Stromal cell of bone marrow (primary cell): ENCODE data around the gene DNAJB8.

ENCODE experiments used
- DNase-seq: peaks from one replicate; pipeline ENCODE4 v3.0.0-alpha.2; 2012; ENCODE audit warnings: low read depth

DNAJB8 gene

DNA sequence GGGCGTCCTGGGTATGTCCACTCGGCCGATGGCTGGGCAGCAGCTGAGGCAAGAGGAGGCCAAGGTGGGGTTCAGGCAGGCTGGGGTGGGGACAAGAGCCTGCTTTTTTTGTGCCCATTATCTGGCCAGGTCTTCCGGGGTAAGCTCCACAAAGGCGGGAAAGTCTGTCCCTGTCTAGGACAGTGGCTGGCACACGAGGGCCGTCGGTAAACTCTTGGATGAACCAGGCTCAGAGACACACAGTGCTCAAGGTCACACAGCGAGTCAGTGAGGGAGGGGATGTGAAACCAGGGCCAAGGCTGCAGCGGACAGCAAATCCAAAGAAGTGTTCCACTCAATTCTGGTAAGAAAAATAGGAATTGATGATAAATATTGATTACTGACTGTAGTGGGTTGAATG, 2.9 kb downstream of the DNAJB8 start:
- no peak for DNase-seq

DNA sequence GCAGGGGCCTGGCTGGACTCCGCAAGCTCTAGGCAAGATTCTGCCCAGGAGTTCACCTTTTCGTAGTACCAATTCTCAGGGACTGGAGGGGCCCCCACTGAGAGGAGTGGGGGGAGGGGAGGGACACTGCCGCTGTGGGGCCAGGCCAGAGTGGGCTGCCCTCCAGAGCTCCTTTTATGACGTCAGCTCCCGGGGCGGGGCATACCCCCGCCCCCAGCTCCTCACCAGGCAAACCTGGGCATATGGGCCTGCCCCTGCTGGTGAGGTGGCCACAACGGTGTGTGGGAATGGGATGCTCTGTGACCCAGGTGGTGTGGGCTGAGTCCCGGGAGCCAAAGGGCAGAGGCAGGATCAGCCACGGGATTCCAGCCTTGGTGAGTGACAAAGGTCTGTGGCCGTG, 3.3 kb downstream of the DNAJB8 start:
- no peak for DNase-seq

DNA sequence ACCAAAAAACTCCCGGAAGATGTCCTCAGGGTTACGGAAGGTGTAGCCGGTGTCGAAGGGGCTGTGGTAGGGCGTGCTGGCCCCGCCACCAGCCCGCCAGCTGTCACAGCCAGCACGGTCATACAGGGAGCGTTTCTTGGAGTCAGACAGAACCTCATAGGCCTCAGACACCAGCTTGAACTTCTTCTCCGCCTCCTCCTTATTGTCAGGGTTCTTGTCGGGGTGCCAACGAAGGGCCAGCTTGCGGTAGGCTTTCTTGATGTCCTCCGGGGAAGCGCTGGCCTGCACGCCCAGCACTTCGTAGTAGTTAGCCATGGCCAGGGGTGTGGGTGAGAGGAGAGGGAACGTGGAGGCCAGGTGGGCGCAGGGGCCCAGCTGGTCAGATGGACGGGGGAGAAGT, 3.8 kb downstream of the DNAJB8 start:
- no peak for DNase-seq

DNA sequence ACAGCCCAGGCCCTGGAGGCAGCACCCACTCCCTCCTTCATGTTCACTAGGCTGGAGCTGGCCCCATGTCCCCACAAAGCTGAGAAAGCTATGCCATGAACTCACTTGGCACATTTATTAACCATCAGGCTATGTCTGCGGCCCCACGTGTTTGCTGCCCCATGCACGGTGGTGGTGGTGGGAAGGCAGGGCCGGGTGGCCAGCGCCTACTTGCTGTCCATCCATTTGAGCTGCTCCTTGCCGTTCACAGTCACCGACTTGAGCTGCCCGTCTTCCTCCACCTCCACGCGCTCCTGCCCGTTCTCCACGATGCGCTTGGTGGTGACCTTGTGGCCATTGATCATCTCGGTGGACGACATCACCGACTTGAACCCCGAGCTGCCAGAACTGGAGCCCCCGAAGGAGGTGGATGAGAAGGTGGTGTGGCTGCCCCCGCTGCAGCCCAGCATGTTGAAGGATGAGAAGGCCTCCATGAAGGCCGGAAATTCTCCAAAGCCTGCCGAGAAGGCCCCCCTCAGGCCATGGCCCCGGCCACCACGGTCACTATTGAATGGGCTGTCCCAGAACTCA, 4.3 kb downstream of the DNAJB8 start:
- DNase-seq, result no peak

DNA sequence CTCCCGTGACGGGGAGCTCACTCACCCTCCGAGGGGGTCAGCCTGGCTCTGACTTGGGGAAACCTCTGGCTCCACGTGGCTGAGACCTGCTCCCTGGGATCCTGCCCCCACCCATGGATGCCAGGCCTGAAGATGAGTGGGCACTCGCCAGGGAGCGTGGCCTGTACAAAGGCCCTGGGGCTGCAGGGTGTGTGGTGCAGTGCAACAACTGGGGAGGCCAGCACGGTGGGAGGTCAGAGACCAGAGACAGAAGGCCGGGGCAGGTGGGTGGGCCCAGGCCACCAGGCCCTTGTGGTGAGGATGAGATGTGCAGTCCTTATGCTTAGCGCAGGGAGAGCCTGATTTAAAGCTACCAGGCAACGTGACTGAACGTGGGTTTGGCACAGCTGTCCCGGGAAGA, 5.0 kb downstream of the DNAJB8 start:
- no peak for DNase-seq

DNA sequence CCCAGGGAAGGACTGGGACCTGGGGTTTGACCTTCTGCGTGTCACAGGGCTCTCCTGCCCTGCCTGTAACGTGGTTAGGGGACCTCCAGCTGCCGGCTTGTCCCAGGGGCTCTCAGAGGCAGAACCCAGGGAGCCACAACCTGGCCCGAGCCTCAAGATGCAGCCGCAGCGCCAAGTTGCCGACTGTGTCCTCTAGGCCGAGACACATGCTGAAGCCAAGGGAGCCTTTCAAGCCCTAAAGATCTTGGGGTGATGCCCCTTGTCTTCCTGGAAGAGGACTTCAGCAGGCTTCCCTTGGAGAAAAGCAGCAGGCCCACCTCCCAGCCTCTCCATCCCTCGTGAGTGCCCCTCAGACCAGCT, 7.2 kb downstream of the DNAJB8 start:
- DNase-seq, result no peak

DNA sequence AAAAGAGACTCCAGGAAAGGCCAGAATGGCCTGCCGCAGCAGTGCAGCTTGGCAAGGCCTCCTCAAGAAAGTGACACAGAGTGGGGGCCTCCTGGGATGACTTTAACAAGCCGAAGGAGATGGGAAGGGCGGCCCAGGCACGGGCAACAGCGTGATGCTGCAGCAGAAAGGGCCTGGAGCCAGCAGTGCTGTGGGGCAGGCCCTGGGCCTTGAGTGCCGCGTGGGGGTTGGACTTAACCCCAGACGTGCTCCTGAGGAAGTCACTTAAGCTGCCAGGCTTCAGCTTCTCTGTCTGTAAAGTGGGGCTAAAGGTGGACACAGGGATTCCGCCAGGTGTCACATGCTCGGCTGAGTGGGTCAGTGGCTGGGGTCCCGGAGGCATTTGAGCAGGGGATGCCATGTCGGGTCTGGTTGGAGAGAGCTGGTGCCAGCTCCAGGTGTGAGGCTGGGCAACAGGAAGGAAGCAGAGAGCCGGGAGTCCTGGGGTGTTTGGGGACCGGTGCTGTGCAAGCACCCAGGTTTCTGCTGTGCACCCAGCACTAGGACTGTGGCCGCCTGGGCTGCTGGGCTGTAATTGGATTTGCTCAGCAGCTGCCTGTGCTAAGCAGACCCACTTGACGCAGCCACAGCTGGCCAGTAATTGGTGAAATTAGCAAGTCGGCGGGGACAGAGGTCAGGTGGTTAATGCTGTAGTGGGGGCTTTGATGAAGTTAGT, 7.8 kb downstream of the DNAJB8 start:
- no peak for DNase-seq

DNA sequence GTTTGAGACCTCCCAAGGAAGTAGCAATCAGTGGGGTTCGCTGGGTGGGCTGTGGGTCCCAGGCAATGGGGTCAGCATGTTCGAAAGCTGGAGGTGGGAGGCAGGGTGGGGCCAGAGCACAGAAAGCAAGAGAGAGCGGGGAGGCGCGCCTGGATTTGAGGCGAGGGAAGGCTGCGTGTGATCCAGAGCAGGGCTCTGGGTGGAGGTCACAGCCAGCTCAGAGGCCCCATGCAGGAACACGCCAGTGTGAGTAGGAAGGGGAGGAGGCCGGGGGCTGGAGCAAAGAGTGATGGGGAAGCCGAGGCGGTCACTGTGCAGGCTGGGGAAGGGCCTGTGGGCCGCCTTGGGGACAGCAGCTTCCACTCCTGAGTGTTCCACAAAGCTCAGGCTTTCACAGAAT, 8.8 kb downstream of the DNAJB8 start:
- no peak for DNase-seq

DNA sequence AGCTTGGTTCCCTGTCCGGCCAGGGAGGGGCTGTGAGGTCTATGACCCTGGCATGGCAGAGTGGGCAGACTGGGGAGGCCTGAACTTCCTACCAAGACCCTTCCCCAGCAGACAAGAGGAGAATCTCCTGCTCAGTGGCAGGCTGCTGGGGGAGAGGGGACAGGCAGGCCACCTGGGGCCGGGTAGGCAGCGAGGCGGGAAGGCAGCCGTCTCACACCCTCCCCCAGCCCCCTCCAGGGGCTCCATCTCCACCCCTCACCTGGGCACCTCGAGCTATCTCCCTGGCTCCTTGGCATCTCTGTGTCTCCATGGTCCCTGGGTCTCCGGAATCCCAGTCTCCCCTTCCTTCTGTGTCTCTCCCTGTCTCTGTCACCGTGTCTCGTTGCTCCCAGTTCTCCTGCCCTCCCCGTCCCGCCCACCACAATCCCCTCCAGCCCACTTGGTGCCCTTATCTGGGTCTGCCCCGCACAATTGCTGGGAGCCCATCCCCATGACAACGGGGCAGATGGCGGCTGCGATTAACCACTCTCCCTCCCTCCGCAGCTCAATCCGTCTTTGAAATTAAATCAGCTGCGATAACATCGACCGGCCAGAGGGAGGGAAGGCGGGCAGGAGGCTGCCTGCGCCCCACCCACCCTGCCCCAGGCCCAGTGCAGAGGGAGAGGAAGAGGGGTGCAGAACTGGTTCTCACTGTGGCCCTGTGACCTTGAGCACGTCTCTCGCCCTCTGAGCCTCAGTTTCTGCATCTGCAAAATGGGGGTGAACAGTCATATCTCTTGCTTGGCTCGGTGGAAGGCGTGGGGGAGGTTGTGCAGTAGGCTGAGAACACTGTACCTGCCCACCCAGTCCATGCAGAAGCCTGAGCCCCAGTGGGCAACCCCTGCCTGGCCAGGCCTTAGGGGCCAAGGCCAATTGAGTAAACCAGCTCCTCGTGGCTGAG, 9.6 kb downstream of the DNAJB8 start:
- no peak for DNase-seq

DNA sequence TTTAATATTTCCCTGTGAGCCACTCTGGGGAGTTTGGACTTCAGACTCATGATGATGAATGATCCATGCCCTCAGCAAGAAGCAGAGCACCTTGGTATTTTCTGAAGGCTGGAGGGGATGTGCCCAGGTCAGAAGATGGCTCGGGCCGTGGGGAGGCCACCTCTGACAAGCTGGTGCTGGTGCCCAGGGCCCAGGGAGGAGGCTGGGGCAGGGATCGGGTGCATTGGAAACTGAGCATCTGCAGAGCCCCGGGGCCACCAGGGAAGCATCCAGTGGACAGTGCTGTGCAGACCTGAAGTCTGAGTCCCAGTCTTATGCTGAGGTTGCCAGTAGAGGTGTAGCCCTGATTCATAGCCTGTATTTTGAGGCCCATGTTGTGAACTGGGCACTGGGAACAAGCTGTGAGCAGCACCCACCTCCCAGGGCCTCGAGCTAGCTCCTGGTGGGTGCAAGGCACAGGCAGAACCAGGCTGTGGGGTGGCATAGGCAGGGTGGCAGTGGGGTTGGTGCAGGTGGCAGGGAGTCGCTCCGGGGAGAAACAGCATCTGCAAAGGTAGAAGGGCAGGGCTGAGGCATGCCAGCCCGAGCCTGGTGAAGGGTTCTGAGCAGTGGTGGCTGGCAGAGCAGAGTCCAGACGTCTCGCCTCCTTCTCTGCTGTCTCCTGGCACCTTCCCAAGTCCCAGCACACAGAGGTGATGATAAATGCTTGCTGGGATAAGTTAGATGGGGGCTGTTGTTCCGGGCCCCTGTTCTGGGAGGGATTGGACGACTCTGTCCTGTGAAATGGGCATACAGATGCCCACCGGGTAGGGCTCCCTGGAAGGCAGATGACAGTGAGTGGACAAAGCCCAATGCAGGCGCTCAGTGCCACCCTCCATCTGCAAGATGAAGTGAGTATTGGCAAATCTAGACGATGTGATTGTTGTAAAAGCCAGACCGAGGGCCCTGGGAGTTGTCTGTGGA, 10.6 kb downstream of the DNAJB8 start:
- DNase-seq, result no peak

DNA sequence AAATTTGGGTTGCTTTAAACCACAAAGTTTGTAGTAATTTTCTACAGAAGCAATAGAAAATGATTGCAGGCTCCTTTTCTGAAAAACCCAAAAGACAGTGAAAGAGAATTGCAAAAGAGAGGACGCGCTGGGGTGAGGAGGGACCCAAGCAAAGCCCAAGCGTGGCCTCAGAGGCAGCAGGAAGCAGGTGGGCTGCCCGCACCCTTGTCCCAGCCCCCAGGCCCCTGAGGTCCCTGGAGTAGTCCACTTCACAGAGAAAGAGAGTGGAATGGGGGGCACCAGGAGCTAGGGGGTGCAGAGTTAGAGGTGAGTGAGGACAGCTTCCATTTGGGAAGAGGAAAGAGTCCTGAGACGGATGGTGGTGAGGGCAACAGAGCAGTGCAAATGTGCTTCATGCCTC, 11.6 kb downstream of the DNAJB8 start:
- DNase-seq, result no peak

DNA sequence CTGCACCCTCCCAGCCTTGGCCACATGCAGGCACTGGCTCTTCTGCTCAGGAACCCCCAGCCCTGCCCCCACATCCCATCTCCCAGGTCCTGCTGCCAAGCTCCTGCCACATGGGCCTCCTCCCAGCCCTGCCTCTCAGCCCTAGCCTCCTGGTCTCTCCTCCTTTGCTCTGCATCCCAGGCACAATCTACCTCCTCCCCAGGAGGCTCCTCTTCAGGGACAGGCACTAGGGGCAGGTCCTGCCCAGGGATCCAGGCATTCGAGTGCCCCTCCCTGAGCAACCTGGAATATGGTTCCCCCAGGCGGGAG, 12.4 kb downstream of the DNAJB8 start:
- DNase-seq, result no peak

DNA sequence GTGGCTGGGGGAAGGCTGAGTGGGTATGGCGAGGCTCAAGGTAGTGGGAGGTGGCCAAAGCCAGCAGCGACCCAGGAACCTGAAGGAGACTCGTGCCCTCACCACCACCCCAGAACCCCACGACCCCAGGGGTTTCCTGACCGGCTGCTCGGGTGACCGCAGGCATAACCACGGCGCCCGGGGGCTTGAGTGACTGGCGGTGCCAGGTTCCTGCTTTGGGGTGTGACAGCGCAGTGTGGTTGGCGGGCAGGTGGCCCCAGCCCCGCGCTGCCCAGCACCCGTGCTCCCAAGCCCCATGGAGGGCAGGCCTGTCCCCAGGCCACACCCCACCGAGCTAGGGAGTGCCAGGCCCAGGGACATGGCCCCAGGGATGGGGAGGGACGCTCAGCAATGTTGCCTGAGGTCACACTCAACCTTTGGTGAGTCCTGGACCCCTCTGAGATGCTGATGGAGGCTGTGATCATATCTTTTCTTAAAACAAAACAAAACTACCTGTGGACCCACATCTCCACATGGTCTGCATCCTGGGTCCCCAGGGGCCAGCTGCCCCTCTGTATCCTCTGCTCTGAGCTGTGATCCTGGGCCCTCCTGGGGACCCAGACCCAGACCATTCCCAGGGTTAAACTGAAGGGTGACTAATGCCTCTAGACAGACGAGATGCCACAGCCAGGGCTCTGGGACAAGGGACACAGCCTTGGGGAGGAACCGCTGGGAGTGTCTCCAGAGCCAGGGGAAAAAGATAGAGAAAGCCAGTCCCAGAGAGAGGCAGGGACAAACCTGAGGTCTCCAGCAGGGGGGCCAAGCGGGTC, 13.0 kb downstream of the DNAJB8 start:
- no peak for DNase-seq

DNA sequence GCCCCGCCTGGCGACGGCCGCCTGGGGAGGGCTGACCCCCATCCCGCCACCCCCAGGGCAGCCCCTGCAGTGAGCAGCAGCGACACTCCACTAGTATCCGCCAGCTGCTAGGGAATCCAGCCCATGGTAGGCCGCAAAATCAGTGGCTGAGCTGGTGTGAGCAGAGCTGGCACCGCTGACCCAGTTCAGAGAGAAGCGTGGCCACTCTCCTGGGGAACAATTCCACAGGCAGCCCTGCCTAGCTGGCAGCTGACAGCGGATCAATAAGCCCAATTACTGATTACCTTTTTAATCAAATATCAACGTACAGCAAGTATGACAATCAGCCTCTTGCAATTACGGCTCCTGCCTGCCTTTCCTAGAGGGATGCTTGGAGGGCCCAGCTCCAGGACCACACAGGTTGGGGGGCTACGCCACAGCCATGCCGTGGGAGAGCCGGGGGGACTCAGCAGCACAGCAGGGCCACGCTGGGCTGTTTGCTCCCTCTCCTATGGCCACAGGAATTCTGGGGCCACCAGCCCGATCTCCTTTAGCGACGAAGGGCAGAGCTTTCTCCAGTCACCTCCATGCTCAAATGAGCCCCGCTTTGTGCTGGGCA, 13.9 kb downstream of the DNAJB8 start:
- no peak for DNase-seq

DNA sequence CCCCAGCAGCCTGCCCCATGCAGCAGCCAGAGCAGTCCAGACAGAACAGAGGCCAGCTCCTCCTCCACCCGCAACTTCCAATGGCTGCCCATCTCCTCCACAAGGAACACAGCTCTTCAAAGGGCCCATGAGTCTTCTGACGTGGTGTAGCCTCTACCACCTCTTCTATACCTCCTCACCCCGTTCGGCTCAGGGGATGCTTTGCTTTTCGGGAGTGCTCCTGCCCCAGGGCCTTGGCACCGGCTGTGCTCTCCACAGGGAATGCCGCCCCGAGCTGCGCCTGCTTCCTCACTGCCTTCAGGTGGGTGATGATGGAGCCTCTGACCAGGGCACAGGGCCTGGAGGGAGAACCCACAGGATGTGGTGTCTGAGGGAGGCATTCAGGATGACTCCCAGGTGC, 14.6 kb downstream of the DNAJB8 start:
- no peak for DNase-seq

DNA sequence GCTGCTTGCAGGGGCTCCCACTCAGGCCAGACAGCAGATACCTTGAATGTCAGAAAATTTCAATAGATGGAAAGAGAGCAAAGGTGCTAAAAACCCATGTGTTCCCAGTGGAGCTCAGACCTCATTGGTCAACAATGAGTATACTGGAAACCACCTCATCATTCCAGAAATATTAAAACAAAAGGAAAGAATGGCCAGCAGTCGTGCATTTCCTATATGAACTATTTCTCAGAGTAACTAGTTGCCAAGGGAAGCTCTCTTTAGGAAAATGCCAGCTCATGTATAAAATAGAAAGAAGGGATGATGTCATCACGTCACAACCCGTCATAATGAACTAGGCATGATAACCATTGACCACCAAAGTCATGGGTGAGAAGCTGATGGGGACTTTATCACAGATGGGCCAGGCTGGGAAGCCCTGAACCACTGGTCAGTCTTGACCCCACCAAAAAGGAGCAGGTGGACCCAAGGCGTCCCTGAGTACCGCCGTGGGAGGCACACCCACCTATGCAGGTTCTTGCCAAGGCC, 17.5 kb downstream of the DNAJB8 start:
- DNase-seq, result no peak

DNA sequence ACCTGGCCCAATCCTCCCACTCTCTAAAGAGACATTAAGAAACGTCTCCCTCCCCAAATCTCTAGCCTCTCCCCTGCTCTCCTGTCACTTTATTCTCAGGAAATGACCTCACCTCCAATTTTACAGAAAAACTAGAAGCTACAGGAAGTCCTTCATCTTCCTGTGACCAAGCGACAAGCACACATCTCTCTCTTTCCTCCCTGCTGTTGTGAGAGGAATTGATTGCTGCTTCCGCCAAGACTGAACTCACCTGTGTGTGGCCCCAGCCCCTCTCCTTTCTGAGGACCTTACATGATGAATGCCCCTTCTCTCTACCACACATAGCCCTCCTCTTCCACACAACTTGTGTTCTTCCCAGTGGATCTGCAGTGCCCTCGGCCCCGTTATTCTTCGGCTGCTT, 18.2 kb downstream of the DNAJB8 start:
- no peak for DNase-seq

DNA sequence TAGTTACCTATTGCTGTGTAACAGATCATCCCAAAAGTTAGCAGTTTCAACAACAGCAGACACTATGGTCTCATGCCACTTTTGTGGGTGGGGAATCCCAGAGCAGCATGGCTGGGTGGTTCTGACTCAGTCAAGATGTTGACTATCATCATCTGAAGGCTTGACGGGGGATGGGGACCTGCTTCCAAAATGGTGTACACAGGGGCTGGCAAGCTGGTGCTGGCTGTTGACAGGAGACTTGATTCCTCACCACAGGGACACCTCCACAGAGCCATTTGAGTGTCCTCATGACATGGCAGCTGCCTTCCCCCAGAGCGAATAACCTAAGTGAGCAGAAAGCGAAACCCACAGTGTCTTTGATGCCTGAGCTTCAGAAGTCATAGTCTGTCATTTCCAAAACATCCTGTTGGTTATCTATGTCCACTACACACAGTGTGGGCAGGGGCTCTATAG, 19.1 kb downstream of the DNAJB8 start:
- no peak for DNase-seq

DNA sequence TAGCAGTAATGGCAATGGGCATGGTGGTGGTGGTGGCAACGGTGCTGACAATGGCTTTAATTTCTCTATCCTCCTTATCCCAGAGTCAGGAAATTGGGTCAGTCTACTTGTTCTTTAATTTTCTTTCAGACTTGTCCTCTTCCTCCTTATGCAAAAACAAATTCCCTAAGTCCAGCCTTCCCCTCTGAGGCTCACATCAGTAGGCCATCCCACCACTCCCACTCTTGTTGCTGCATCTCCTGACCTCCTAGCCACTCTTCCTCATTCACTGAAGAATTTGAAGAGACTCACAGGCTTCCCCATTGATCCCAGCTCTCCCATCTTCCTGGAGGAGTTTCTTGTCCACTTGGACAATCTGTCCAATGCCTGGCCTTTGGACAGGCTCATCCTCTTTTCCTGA, 19.9 kb downstream of the DNAJB8 start:
- no peak for DNase-seq

DNA sequence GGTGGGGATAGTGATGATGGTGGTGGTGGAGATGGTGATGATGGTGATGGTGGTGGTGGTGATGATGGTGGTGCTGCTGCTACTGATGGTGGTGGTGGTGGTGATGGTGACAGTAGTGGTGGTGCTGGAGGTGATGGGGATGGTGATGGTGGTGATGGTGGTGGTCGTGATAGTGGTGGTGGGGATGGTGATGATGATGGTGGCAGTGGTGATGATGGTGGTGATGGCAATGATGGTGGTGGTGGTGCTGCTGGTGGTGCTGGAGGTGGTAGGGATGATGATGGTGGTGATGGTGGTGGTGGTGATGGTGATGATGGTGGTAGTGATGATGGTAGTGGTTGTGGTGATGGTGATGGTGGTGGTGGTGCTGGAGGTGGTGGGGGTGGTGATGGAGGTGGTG, 21.3 kb downstream of the DNAJB8 start:
- no peak for DNase-seq

DNA sequence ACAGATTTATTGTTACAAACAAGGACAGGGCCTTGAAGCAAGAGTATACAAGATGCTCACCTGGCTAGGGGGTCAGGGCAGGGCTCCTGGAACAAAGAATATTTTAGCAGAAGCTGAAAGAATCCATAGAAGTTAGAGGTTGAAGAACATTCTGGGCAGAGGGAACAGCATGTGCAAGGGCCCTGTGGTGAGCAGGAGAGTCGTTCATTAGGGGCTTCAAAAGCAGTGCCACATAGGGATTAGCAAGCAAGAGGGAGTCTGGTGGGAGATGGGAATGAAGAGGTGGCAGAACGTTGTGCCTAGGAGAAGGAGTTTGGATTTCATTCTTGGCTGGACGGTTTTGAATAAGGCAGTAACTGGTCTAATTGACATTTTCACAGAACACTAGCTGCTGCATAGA, 22.9 kb downstream of the DNAJB8 start:
- DNase-seq, result no peak
